Spleen (tissue), 11 donors: ENCODE results near the gene VPS54. TPM values are rescaled to one million over a fixed set of nuclear protein-coding genes. Genes with fewer than 3 reads are reported as not detected.

ENCODE experiments used
- DNase-seq: peaks from one replicate; pipeline ENCODE4 v3.0.0-alpha.2; 2020
- H3K27ac ChIP-seq, 8 donors: fragments of 200-600 bp; sonication (generic) in 7 of 8; 1 replicate in 4 of 8; 2 replicates in 4 of 8; pipeline versions ENCODE4 v1.5.0 to v1.8.0; 2016 to 2021; ENCODE audit warnings: inconsistent platforms in 4 of 8, mild to moderate bottlenecking in 4 of 8, moderate library complexity in 1 of 8
- H3K27me3 ChIP-seq, 7 donors: fragments of 200-600 bp; sonication (generic) in 6 of 7; replicated peaks in 1 of 7; 1 replicate in 4 of 7; 2 replicates in 3 of 7; pipeline versions ENCODE4 v1.5.0 to v1.8.0; 2016 to 2021; ENCODE audit warnings: inconsistent platforms in 3 of 7, mild to moderate bottlenecking in 1 of 7
- H3K36me3 ChIP-seq, 6 donors: fragments of 200-600 bp; sonication (generic) in 5 of 6; 1 replicate in 4 of 6; 2 replicates in 2 of 6; pipeline versions ENCODE4 v1.5.0 to v1.8.0; 2016 to 2021; ENCODE audit warnings: inconsistent platforms in 2 of 6
- H3K4me1 ChIP-seq, 6 donors: fragments of 200-600 bp; sonication (generic) in 5 of 6; 1 replicate in 3 of 6; 2 replicates in 3 of 6; pipeline versions ENCODE4 v1.5.0 to v1.8.0; 2016 to 2021; ENCODE audit warnings: inconsistent platforms in 3 of 6
- H3K4me3 ChIP-seq, 8 donors: fragments of 200-600 bp; sonication (generic) in 7 of 8; 1 replicate in 4 of 8; 2 replicates in 4 of 8; pipeline versions ENCODE4 v1.5.0 to v1.8.0; 2016 to 2021; ENCODE audit warnings: inconsistent platforms in 4 of 8, mild to moderate bottlenecking in 4 of 8, moderate library complexity in 2 of 8
- H3K9me3 ChIP-seq, 8 donors: fragments of 200-600 bp; sonication (generic) in 7 of 8; 1 replicate in 4 of 8; 2 replicates in 4 of 8; pipeline versions ENCODE4 v1.5.0 to v1.8.0; 2016 to 2021; ENCODE audit warnings: inconsistent platforms in 4 of 8
- POLR2A ChIP-seq, 3 donors: fragments of 450-650 bp; IDR thresholded peaks; one replicate each; pipeline ENCODE4 v1.5.1; 2017; ENCODE audit warnings: antibody characterized with exemption in 3 of 3, mild to moderate bottlenecking in 1 of 3
- POLR2AphosphoS5 ChIP-seq, 3 donors: sonication (generic); formaldehyde crosslinking; IDR thresholded peaks; one replicate each; pipeline ENCODE4 v1.5.1; 2017; ENCODE audit warnings: antibody characterized with exemption in 3 of 3
- WGBS, 5 donors: extraction: QIAGEN DNeasy Blood & Tissue Kit in 3 of 5; methylation state at CpG; one replicate each; pipeline versions ENCODE4 v1.1.5 to v1.1.7; 2013 to 2018; 5-methylcytosine and 5-hydroxymethylcytosine counted together
- intact Hi-C: fragments of 100-400 bp; cut with DNase I; formaldehyde crosslinking; loops from one replicate; pipeline ENCODE4 v1.15.0; 2023; ENCODE audit warnings: low total_unique reads
- polyA plus RNA-seq, 3 donors: library from polyadenylated mRNA; stranded (reverse); fragments of 200-250 nt; gene quantifications; one replicate each; pipeline ENCODE4 v1.2.1, GENCODE V29; 2013
- total RNA-seq, 7 donors: library from RNA; depleted of rRNA in 3 of 7; stranded (reverse); fragments of >200 nt in 3 of 7; fragmentation: NEBNext Ultra II Directional in 4 of 7; extraction: Animal tissue kit (Norgen Biotek cat#: 25700) in 4 of 7; gene quantifications; one replicate each; pipeline versions ENCODE4 v1.1.0 to v1.2.1, GENCODE V29; 2016 to 2021
- TF ChIP-seq, protein P1 (sequence below), 11 experiments: fragments of 200-600 bp in 7 of 11; fragments of 450-650 bp in 4 of 11; sonication (generic) in 4 of 11; IDR thresholded peaks in 8 of 11; conservative IDR thresholded peaks in 3 of 11; 1 replicate in 7 of 11; 2 replicates in 4 of 11; pipeline versions ENCODE4 v1.4.0 to v1.8.0; 2016 to 2021; ENCODE audit warnings: antibody characterized with exemption in 11 of 11, inconsistent platforms in 4 of 11, mild to moderate bottlenecking in 1 of 11
- donor health status: healthy with polysubstance abuse.
- donor health status: DM: no; HTN: no; CAD: no; lungs with moderate emphysema.
- donor health status: DM: no; HTN: no; CAD: no.
- donor health status: Bipolar disorder and iron deficiency.
- donor health status: healthy.
- donor health status: DM: no; HTN: no; CAD: no.
- donor health status: DM: yes; HTN: yes; CAD: no.

Gene VPS54
- total and polyA plus RNA-seq, 10 donors: 9.2 to 31.3 (median 23.8) TPM

- no peak overlapping the region for H3K4me3 ChIP-seq
- peaks cover 0 to 75% (median 40%) of the 10 kb centered on the region in 6 donors for H3K4me1 ChIP-seq
- peaks cover 0 to 50% (median 31%) of the 10 kb centered on the region in 6 donors for H3K36me3 ChIP-seq
- no peaks in the 10 kb centered on the region for H3K27me3 ChIP-seq
- 79 to 89% (median 85%) methylated on average over 14 of the region's 14 CpGs for WGBS, 5 donors
- peak overlapping the region; percentile 20 to 79 (median 59) for H3K27ac ChIP-seq
- TF ChIP-seq, protein P1, sequence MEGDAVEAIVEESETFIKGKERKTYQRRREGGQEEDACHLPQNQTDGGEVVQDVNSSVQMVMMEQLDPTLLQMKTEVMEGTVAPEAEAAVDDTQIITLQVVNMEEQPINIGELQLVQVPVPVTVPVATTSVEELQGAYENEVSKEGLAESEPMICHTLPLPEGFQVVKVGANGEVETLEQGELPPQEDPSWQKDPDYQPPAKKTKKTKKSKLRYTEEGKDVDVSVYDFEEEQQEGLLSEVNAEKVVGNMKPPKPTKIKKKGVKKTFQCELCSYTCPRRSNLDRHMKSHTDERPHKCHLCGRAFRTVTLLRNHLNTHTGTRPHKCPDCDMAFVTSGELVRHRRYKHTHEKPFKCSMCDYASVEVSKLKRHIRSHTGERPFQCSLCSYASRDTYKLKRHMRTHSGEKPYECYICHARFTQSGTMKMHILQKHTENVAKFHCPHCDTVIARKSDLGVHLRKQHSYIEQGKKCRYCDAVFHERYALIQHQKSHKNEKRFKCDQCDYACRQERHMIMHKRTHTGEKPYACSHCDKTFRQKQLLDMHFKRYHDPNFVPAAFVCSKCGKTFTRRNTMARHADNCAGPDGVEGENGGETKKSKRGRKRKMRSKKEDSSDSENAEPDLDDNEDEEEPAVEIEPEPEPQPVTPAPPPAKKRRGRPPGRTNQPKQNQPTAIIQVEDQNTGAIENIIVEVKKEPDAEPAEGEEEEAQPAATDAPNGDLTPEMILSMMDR (IDR thresholded peaks at IDR 0.05 in 8 of 11, conservative IDR thresholded peaks at IDR 0.05 in 3 of 11): no peak
- TF ChIP-seq POLR2A (IDR thresholded peaks at IDR 0.05) (no peak), POLR2AphosphoS5 (IDR thresholded peaks at IDR 0.05) (no peak)
- no peak for DNase-seq
- intact Hi-C loops: no loop called here
- no peaks in the 10 kb centered on the region for H3K9me3 ChIP-seq
Measured at GRCh38 chr2:63855418-63856302, 163.6 kb downstream of the VPS54 start.

DNA sequence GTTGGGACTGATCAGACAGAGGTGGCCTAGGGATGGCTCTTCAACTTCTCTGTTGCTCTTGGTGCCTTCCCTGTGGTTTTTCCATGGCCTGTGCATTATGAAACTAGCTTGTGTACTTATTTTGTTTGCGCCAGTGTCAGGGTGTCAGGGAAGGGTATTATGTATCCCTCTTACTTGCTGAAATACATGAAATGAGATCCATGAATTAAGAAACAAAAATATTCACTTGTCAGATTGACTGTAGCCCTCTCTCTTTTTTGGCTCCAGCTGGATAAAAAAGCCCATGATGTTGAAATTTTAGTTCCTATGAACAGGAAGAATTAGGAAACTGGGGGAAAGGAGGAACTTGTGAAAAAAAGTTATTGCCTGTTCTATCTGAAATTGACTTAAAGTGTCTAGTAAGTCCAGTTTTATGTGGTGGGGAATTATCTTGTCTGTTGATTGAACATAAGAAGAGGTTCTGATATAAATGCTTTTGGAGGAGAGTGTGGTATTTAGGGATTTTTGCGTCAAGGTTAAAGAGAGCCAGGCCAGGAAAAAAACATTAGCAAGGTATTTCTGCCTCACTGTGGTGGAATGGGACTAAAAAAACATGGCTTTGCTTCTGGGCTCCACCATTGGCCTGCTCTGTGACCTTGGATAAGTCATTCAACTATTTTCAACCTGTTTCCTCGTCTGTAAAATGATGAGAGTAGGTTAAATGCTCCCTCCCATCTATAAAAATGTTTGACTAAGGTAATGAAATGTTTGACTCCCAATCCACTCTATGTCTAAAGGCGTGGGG is 165.5 kb downstream of the VPS54 start:
- TF ChIP-seq, protein P1 (IDR thresholded peaks at IDR 0.05 in 8 of 11, conservative IDR thresholded peaks at IDR 0.05 in 3 of 11): no peak
- TF ChIP-seq POLR2A (IDR thresholded peaks at IDR 0.05) (no peak), POLR2AphosphoS5 (IDR thresholded peaks at IDR 0.05) (no peak)
- H3K27me3 ChIP-seq: no peaks in the 10 kb centered on the region
- H3K36me3 ChIP-seq: peaks cover 0 to 30% (median 19%) of the 10 kb centered on the region in 6 donors
- intact Hi-C loops: no loop called here
- peaks cover 0 to 89% (median 54%) of the 10 kb centered on the region in 6 donors for H3K4me1 ChIP-seq
- no peaks in the 10 kb centered on the region for H3K9me3 ChIP-seq
- peak overlapping the region in 7 of 8 donors; percentile 14 to 79 (median 26) for H3K27ac ChIP-seq
- no peak overlapping the region for H3K4me3 ChIP-seq
- WGBS, 5 donors: 65 to 84% (median 77%) methylated on average over 4 of the region's 4 CpGs
- no peak for DNase-seq

DNA sequence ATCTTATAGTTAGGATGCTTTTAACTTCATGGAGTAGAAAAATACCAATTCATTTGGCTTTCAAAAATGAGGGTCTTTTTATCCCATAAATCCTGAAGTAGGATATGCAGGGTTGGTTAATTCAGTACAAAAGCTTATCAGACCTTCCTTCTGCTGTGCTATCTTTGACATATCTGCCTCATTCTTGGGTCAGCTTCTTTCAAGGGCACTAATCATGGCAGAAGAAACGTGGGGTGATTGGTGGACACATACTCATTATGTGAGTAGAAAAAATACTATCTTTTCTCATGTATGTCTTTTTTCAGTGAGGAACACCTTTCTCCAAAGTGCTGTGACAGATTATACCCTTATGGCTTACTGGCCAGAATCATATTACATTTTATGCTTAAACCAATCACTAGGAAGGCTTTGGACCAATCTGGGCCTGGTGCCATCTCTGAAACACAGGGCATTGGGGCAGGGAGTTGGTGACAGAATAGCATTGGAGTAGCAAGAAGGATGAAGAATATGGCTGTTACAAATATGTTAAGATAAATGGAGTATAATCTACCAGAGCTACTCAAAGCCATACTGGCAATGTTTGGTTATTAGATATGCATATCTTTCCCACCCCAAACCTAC is 167.4 kb downstream of the VPS54 start:
- Histone ChIP-seq H3K27ac (peak overlapping the region in 1 of 8 donors; percentile 77), H3K9me3 (no peaks in the 10 kb centered on the region), H3K36me3 (peaks cover 0 to 11% (median under 1%) of the 10 kb centered on the region in 6 donors), H3K27me3 (no peaks in the 10 kb centered on the region), H3K4me1 (peaks cover 0 to 99% (median 56%) of the 10 kb centered on the region in 6 donors), H3K4me3 (no peak overlapping the region)
- intact Hi-C loops: no loop called here
- WGBS, 5 donors: 66 to 90% (median 69%) methylated on average over 1 of the region's 1 CpG
- TF ChIP-seq POLR2AphosphoS5 (IDR thresholded peaks at IDR 0.05) (no peak), POLR2A (IDR thresholded peaks at IDR 0.05) (no peak)
- TF ChIP-seq, protein P1 (IDR thresholded peaks at IDR 0.05 in 8 of 11, conservative IDR thresholded peaks at IDR 0.05 in 3 of 11): no peak
- DNase-seq: no peak
